Left lung (tissue), 10 donors: ENCODE data around the gene VAT1L. TPM values are rescaled to one million over a fixed set of nuclear protein-coding genes. Genes with fewer than 3 reads are reported as not detected.

Experiments
- ATAC-seq: fragments of 200-7000 bp; cut with Tn5 transposase; one replicate; pipeline ENCODE4 v1.9.1; 2020; ENCODE audit warnings: moderate library complexity
- DNase-seq, 4 donors: peaks; one replicate each; pipeline ENCODE4 v3.0.0-alpha.2; 2013 to 2020
- H3K27ac ChIP-seq, 2 donors: fragments of 200-600 bp; sonication (generic) in 1 of 2; one replicate each; pipeline versions ENCODE4 v1.5.0 to v1.8.0; 2020 to 2021
- H3K27me3 ChIP-seq, 2 donors: fragments of 200-600 bp; sonication (generic) in 1 of 2; one replicate each; pipeline versions ENCODE4 v1.5.0 to v1.8.0; 2020 to 2021
- H3K36me3 ChIP-seq, 2 donors: fragments of 200-600 bp; sonication (generic) in 1 of 2; one replicate each; pipeline versions ENCODE4 v1.5.0 to v1.8.0; 2020 to 2021
- H3K4me1 ChIP-seq, 2 donors: fragments of 200-600 bp; one replicate each; pipeline ENCODE4 v1.8.0; 2021
- H3K4me3 ChIP-seq, 2 donors: fragments of 200-600 bp; sonication (generic) in 1 of 2; one replicate each; pipeline versions ENCODE4 v1.5.0 to v1.8.0; 2020 to 2021; ENCODE audit warnings: mild to moderate bottlenecking in 1 of 2
- H3K9me3 ChIP-seq, 2 donors: fragments of 200-600 bp; sonication (generic) in 1 of 2; one replicate each; pipeline versions ENCODE4 v1.5.0 to v1.8.0; 2020 to 2021
- intact Hi-C, 2 donors: fragments of 100-400 bp; cut with DNase I; formaldehyde crosslinking; loops; one replicate each; pipeline versions ENCODE4 v1.11.2 to v1.14.2; 2022
- polyA plus RNA-seq, 6 donors: library from polyadenylated mRNA; unstranded; fragments of 120-200 nt; gene quantifications; one replicate each; pipeline ENCODE4 v1.2.1, GENCODE V29; 2013; ENCODE audit not compliant: insufficient read length in 6 of 6
- total RNA-seq, 2 donors: library from RNA; stranded (reverse); fragmentation: NEBNext Ultra II Directional; extraction: Animal tissue kit (Norgen Biotek cat#: 25700); gene quantifications; one replicate each; pipeline ENCODE4 v1.2.1, GENCODE V29; 2021
- TF ChIP-seq, protein P1 (sequence below), 2 donors: fragments of 200-600 bp; sonication (generic) in 1 of 2; IDR thresholded peaks; one replicate each; pipeline versions ENCODE4 v1.5.0 to v1.8.0; 2021; ENCODE audit warnings: antibody characterized with exemption in 2 of 2
- donor health status: DM: no; HTN: yes; CAD: no.
- donor health status: DM: no; HTN: no; CAD: no.

VAT1L gene
- total and polyA plus RNA-seq, 8 donors: 0.26 to 9.2 (median 5.4) TPM

DNA sequence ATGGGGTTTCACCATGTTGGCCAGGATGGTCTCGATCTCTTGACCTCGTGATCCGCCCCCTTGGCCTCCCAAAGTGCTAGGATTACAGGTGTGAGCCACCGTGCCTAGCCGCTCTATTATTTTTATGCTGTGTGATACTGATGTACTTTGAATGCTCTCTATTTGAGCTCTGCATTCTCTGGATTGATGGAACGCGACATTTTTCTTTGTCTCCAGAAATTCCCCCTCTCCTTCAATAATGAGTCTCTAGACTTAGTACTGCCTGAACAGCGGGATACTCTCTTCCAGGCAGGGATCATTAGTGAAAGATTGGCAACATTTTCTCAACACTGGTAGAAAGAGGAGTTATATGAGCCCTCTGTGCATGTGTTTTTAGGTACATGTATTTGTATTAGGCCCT lies 140.6 kb downstream of the VAT1L start:
- ATAC-seq (no peak), DNase-seq (no peak)
- Histone ChIP-seq H3K27ac (no peak overlapping the region), H3K36me3 (no peaks in the 10 kb centered on the region), H3K9me3 (no peaks in the 10 kb centered on the region), H3K27me3 (peaks cover 0 to 15% of the 10 kb centered on the region in 2 donors), H3K4me3 (no peak overlapping the region), H3K4me1 (no peaks in the 10 kb centered on the region)
- TF ChIP-seq, protein P1, sequence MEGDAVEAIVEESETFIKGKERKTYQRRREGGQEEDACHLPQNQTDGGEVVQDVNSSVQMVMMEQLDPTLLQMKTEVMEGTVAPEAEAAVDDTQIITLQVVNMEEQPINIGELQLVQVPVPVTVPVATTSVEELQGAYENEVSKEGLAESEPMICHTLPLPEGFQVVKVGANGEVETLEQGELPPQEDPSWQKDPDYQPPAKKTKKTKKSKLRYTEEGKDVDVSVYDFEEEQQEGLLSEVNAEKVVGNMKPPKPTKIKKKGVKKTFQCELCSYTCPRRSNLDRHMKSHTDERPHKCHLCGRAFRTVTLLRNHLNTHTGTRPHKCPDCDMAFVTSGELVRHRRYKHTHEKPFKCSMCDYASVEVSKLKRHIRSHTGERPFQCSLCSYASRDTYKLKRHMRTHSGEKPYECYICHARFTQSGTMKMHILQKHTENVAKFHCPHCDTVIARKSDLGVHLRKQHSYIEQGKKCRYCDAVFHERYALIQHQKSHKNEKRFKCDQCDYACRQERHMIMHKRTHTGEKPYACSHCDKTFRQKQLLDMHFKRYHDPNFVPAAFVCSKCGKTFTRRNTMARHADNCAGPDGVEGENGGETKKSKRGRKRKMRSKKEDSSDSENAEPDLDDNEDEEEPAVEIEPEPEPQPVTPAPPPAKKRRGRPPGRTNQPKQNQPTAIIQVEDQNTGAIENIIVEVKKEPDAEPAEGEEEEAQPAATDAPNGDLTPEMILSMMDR (IDR thresholded peaks at IDR 0.05): no peak
- intact Hi-C loops: no loop called here

DNA sequence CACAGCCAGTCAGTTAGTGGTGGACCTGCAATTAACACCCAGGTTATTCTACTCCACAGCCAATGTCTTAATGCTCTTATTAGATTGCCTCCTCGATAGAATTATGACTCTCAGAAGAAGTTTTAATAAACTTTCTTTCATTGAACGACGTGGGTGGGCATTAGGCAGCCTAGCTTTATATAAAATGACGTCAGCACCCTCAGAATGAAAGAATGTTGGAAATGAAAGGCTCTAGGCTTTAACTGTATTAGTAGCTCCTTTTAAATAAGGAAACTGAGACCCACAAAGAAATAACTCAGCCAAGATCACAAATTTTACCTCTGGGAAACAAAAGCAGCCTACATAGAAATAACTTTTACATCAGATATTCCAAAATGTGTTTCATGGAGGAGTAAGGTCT lies 142.7 kb downstream of the VAT1L start:
- Histone ChIP-seq H3K27me3 (peaks cover 0 to 4% of the 10 kb centered on the region in 2 donors), H3K4me1 (no peaks in the 10 kb centered on the region), H3K9me3 (no peaks in the 10 kb centered on the region), H3K4me3 (no peak overlapping the region), H3K36me3 (no peaks in the 10 kb centered on the region), H3K27ac (no peak overlapping the region)
- intact Hi-C loops: no loop called here
- DNase-seq: no peak
- ATAC-seq: no peak
- TF ChIP-seq, protein P1 (IDR thresholded peaks at IDR 0.05): no peak

DNA sequence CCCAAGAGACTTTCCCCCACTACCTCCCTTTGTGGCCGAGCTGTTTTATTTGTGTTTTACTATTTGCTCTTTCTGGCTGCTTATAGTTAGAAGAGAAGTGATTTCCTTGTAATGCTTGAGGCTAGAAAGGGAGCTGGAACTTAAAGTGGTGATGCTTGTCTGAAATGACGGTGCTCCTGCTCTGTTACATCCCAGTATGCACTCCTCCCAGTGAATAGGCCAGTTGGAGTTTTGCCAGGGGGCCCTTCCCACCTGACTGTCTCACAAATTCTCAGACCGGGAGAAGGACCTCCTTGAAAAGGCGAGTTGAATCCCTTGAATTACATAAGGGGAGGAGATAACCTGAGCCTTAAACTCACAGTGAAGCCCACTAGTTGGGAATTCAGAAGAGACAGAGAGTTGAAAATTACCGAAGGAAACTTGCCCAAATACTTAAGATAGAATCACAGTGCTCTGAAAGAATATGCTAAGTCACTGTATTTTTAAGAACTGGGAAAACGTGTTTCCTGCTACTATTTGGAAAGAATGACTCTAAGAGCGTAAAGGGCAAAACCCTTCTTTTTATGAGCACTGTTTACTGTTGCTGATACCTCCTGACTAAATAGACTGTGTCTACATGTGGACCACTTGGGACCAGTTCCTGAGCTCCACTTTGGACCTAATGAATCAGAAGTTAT lies 149.2 kb downstream of the VAT1L start:
- no peaks in the 10 kb centered on the region for H3K36me3 ChIP-seq
- H3K9me3 ChIP-seq: peaks cover 0 to 2% of the 10 kb centered on the region in 2 donors
- intact Hi-C loops: no loop called here
- peak in 1 of 4 donors; percentile 35 for DNase-seq
- peak; percentile 42 for ATAC-seq
- TF ChIP-seq, protein P1 (IDR thresholded peaks at IDR 0.05): no peak
- no peak overlapping the region for H3K27ac ChIP-seq
- no peaks in the 10 kb centered on the region for H3K4me1 ChIP-seq
- H3K27me3 ChIP-seq: peaks cover 0 to 4% of the 10 kb centered on the region in 2 donors
- H3K4me3 ChIP-seq: no peak overlapping the region

DNA sequence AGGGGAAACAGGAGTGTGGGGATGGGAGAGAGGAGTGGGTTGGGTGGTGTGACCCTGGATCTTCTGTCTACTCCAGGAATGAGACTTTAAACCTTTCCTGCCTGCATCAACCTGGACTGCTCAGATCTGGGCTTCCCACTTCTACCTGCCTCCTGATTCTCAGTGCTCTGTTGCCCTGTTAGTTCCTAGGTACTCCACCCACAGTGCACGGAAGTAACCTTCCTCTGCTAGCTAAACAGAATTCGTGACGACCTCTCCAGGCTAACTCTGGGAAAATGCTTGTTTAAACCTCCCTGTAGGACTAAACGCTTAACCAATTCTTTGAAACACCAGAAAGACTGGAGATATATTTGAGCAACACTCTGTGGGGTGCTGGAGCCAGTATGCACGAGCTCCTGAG lies 150.5 kb downstream of the VAT1L start:
- Histone ChIP-seq H3K36me3 (no peaks in the 10 kb centered on the region), H3K27ac (no peak overlapping the region), H3K4me3 (no peak overlapping the region), H3K9me3 (peaks cover 0 to 2% of the 10 kb centered on the region in 2 donors), H3K4me1 (no peaks in the 10 kb centered on the region), H3K27me3 (no peaks in the 10 kb centered on the region)
- DNase-seq (peak in 1 of 4 donors; percentile 20), ATAC-seq (no peak)
- TF ChIP-seq, protein P1 (IDR thresholded peaks at IDR 0.05): no peak
- intact Hi-C loops: no loop called here

DNA sequence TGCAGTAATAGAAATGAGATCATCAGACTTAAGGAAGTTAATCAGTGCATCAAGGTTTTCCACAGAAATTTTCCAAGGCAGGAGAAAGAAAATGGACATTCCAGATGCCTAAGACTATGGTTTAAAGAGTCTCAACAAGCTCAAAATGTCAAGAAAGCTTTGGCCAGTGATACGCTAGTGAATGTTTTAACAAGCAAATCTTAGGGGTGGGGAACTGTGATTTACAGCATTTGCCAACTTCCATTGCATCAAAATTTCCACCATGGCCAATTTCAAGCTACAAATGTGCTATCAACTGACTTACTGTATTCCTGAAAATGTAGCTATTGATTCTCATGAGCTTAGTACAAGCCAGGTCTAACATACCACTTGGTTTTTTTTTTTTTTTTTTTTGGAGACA lies 151.6 kb downstream of the VAT1L start:
- intact Hi-C loops: loop anchor here in 1 of 2 donors (10.0 kb wide), 1 partner anchor 55 kb away; no protein-coding TSS in a partner anchor
- no peak for DNase-seq
- TF ChIP-seq, protein P1 (IDR thresholded peaks at IDR 0.05): no peak
- H3K27ac ChIP-seq: no peak overlapping the region
- H3K27me3 ChIP-seq: no peaks in the 10 kb centered on the region
- ATAC-seq: no peak
- H3K36me3 ChIP-seq: no peaks in the 10 kb centered on the region
- H3K4me1 ChIP-seq: no peaks in the 10 kb centered on the region
- H3K4me3 ChIP-seq: no peak overlapping the region
- H3K9me3 ChIP-seq: peaks cover 0 to 2% of the 10 kb centered on the region in 2 donors
